GM12864 (cell line): ENCODE measurements around the gene DUXB.

Source experiments
- DNase-seq: peaks from one replicate; pipeline ENCODE4 v3.0.0-alpha.2; 2011; ENCODE audit warnings: low read depth
- H3K4me3 ChIP-seq: 2 replicates; pipeline ENCODE4 v1.5.1; 2011; ENCODE audit warnings: mild to moderate bottlenecking, low read depth, low read length, control low read depth
- TF ChIP-seq, protein P1 (sequence below): IDR thresholded peaks from 2 replicates; pipeline ENCODE4 v1.5.1; 2011; ENCODE audit warnings: low read depth, mild to moderate bottlenecking, moderate library complexity, low read length, control low read depth, inconsistent platforms; ENCODE audit errors: missing control alignments

DUXB gene

DNA sequence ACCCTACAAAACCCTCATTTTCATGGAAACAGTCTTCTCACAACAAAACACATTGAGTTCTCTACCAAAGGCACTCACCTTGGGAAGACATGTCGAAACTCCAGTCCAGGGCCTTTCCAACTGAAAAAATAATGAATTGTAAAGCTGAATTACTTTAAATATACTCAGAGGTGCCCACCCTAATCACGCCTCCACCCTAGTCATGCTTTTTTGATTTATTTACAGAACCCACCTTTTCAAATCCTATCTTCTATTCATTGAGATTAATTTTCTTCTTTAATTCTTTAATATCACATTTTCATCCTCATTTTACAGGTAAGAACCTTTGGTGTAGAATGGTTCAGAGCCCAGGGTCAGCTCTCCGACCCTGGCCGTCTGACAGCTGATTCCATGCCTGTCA, 24.4 kb downstream of the DUXB start, which contains the start of gene CPHXL2:
TSS of gene CPHXL2 (minus strand) at position 101 of the 400 bp plus-strand sequence. CDS start at position 91, 10 bp downstream.
- DNase-seq: no peak
- TF ChIP-seq, protein P1, sequence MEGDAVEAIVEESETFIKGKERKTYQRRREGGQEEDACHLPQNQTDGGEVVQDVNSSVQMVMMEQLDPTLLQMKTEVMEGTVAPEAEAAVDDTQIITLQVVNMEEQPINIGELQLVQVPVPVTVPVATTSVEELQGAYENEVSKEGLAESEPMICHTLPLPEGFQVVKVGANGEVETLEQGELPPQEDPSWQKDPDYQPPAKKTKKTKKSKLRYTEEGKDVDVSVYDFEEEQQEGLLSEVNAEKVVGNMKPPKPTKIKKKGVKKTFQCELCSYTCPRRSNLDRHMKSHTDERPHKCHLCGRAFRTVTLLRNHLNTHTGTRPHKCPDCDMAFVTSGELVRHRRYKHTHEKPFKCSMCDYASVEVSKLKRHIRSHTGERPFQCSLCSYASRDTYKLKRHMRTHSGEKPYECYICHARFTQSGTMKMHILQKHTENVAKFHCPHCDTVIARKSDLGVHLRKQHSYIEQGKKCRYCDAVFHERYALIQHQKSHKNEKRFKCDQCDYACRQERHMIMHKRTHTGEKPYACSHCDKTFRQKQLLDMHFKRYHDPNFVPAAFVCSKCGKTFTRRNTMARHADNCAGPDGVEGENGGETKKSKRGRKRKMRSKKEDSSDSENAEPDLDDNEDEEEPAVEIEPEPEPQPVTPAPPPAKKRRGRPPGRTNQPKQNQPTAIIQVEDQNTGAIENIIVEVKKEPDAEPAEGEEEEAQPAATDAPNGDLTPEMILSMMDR: no peak
- H3K4me3 ChIP-seq: no peak within 1 kb of the TSS

DNA sequence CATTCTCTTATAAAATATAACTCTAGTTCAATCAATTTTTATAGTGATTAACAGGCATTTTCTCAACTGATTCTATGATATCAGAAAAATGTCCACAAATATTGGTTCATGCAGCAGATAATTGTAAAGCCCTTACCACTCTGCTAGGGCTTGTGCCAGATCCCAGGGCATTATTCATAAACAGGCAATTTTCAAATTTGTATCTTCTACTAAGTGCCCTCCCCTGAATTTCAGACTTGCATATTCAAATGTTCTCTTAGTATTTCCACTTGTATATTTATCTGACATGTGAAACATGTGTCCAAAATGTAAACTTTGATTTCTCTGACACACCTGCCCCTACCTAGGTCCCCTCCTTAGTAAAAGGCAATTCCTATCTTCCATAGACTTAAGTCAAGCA, 33.8 kb downstream of the DUXB start:
- H3K4me3 ChIP-seq: no peak overlapping the region
- no peak for DNase-seq
- TF ChIP-seq, protein P1: no peak

DNA sequence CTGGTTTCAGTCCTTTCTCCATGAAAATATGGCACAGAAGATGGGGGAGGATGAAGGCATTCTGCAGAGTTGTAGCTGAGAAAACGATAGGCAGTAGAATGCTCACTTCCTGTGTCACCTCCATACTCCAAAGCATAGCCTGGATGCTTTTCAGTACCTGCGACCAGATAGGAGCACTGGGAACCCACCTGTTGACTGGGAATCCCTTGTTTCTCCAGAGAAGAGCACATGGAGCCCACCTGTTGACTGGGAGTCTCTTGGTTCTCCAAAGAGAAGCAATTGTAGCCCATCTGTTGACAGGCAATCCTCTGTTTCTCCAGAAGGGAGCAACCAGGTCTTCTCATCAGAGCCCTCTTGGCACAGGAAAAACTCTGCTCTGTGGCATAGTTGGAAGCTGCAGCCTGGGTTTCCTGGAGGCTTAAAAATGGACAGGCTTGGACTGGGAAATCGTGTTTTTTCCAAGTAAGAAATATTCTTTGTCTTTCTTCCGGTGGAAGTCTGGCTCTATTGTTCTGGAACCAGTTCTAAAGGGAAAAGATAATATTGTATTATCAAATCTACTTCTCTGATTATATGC, 40.4 kb downstream of the DUXB start:
- TF ChIP-seq, protein P1: no peak
- no peak overlapping the region for H3K4me3 ChIP-seq
- no peak for DNase-seq

DNA sequence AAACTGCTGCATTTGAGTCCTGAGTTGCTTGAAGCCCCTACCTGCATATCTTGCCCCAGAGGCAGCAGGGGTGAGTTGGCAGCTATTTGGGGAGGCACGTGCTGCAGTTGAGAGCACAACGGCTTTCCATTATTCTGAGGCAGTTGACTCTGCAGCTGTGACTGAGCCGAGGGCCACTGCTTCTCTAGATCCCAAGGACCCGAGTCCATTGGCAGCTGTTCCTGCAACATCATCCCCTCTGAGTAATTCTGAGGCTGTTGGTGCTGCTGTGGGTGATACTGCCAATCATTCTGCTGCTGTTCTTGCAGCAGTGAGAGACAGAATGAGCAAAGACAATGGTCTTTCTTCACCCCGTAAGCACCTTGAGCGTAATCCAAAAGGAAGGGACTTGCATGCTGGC, 40.9 kb downstream of the DUXB start:
- no peak for DNase-seq
- no peak overlapping the region for H3K4me3 ChIP-seq

DNA sequence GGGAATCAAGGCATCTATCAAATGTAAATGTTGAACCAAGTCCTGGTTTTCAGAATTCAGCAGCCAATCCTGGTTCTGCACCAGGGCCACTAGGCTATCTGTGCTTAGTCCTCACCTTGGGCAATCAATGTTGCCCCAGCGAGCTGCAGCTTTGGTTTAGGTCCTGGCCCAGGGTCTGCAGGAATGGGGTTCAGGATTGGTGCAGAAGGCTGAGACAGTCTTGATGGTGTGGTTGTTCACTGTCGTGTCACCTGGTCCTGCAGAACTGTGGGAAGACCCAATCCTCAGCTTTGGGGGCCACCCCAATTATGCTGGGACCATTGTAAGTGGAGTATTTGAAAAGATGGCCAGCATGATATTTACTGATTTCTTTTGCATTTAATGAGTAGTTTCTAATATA, 43.1 kb downstream of the DUXB start:
- no peak for DNase-seq
- no peak overlapping the region for H3K4me3 ChIP-seq
- TF ChIP-seq, protein P1: no peak

More for the DNA sequence above, 40.9 kb downstream of the DUXB start:
- TF ChIP-seq, protein P1: no peak

DNA sequence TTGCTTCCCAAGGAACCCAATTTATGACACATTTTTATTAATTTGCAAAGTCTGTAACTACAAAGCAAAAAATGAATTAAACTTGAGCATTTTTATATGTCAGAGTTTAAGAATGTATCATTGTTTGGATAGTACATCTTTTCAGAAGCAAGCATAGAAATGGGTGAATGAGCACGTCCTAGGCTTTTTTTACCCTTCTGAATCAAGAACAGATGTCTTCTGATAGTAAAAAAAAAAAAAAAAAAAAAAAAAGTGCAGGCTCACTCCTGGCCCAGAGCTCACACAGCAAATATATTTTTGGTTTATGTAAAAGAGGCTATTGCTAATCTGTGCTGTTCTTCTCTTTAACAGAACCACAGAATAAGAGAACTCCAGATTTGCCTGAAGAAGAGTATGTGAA, 47.3 kb downstream of the DUXB start:
- no peak for DNase-seq
- no peak overlapping the region for H3K4me3 ChIP-seq

More for the DNA sequence above, 47.3 kb downstream of the DUXB start:
- TF ChIP-seq, protein P1: no peak
